ENCODE measurements around the gene NAT8L.

DNA sequence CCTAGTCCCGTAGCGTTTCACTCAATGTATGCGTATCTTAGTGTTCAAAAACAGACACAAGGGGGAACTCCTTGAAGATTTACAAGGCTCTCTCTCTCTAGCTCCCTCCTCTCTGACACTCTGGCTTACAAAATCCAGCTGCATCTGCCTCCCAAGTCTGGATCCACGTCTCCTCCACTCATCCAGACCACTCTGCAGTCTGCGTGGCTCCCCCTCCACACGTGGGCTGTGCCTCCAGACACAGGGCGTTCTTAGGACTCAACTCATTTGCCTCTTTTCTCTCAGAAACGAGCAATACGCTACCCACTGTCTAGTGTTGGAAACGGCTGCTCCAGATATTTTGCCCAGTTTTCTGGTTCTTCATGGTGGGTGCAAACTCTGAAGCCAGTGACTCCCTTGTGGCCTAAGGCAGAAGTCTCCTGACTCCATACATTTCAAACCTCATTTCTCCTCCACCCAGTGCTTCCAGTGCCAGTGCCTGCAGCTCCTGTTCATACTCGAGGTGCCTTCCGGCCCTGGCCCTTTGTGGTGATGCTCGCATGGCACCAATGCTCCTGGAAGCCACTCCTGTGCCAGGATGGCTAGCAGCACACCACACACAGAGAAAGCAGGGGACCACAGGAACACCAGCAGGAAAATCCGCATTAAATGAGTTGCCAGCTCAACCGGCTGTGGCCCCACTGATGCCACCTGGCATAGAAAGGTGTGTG is 24.1 kb downstream of the NAT8L start:
- TF ChIP-seq POLR2AphosphoS5 (IDR thresholded peaks at IDR 0.05): no peak
- TF ChIP-seq, protein P1, sequence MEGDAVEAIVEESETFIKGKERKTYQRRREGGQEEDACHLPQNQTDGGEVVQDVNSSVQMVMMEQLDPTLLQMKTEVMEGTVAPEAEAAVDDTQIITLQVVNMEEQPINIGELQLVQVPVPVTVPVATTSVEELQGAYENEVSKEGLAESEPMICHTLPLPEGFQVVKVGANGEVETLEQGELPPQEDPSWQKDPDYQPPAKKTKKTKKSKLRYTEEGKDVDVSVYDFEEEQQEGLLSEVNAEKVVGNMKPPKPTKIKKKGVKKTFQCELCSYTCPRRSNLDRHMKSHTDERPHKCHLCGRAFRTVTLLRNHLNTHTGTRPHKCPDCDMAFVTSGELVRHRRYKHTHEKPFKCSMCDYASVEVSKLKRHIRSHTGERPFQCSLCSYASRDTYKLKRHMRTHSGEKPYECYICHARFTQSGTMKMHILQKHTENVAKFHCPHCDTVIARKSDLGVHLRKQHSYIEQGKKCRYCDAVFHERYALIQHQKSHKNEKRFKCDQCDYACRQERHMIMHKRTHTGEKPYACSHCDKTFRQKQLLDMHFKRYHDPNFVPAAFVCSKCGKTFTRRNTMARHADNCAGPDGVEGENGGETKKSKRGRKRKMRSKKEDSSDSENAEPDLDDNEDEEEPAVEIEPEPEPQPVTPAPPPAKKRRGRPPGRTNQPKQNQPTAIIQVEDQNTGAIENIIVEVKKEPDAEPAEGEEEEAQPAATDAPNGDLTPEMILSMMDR (IDR thresholded peaks at IDR 0.05): no peak
- no peak for TF ChIP-seq POLR2A (IDR thresholded peaks at IDR 0.05)
